H7 (cell line): ENCODE data around the gene MYO1G. TPM values are rescaled to one million over a fixed set of nuclear protein-coding genes. Genes with fewer than 3 reads are reported as not detected.

Experiments
- DNase-seq: peaks from one replicate; pipeline ENCODE4 v3.0.0; 2012
- H3K27me3 ChIP-seq: 2 replicates; pipeline ENCODE4 v1.6.0; 2011; ENCODE audit warnings: mild to moderate bottlenecking, low read length; ENCODE audit not compliant: control insufficient read depth, insufficient read depth
- H3K36me3 ChIP-seq: replicated peaks from 2 replicates; pipeline ENCODE4 v1.5.1; 2011; ENCODE audit warnings: low read length; ENCODE audit not compliant: control insufficient read depth, insufficient read depth
- H3K4me3 ChIP-seq: 2 replicates; pipeline ENCODE4 v1.5.1; 2011; ENCODE audit warnings: low read depth, mild to moderate bottlenecking, control low read depth, low read length, moderate library complexity; ENCODE audit not compliant: insufficient read depth
- total RNA-seq: library from RNA; depleted of rRNA; stranded (reverse); fragments of >200 nt; shearing (Covaris generic); gene quantifications from 2 replicates; pipeline ENCODE4 v1.2.3, GENCODE V29; 2014; rRNA removed

MYO1G gene
- total RNA-seq, 1 experiment from 2014 or later, result not detected

- H3K27me3 ChIP-seq, result no peaks in the 10 kb centered on the region
- DNase-seq, result no peak
- no peaks in the 10 kb centered on the region for H3K36me3 ChIP-seq
- no peak overlapping the region for H3K4me3 ChIP-seq
Observed at GRCh38 chr7:44930921-44931320, 47.9 kb downstream of the MYO1G start.

GRCh38 chr7:44922351-44922694 lies 56.5 kb downstream of the MYO1G start:
- H3K36me3 ChIP-seq, result no peaks in the 10 kb centered on the region
- H3K4me3 ChIP-seq, result no peak overlapping the region
- no peaks in the 10 kb centered on the region for H3K27me3 ChIP-seq
- DNase-seq, result no peak

GRCh38 chr7:44921607-44922350 lies 57.0 kb downstream of the MYO1G start:
- Histone ChIP-seq H3K27me3 (no peaks in the 10 kb centered on the region), H3K4me3 (no peak overlapping the region), H3K36me3 (no peaks in the 10 kb centered on the region)
- peak; percentile 88 for DNase-seq

- Histone ChIP-seq H3K27me3 (no peaks in the 10 kb centered on the region), H3K4me3 (no peak overlapping the region), H3K36me3 (no peaks in the 10 kb centered on the region)
- DNase-seq, result no peak
Observed at GRCh38 chr7:44920119-44920518, 58.7 kb downstream of the MYO1G start.

- Histone ChIP-seq H3K4me3 (no peak overlapping the region), H3K27me3 (no peaks in the 10 kb centered on the region), H3K36me3 (no peaks in the 10 kb centered on the region)
- DNase-seq, result no peak
Observed at GRCh38 chr7:44918029-44918428, 60.8 kb downstream of the MYO1G start.

- H3K36me3 ChIP-seq, result no peaks in the 10 kb centered on the region
- H3K27me3 ChIP-seq, result no peaks in the 10 kb centered on the region
- no peak for DNase-seq
- no peak overlapping the region for H3K4me3 ChIP-seq
Observed at GRCh38 chr7:44917465-44917864, 61.4 kb downstream of the MYO1G start.

- no peak for DNase-seq
- no peak overlapping the region for H3K4me3 ChIP-seq
- H3K36me3 ChIP-seq, result no peaks in the 10 kb centered on the region
- H3K27me3 ChIP-seq, result no peaks in the 10 kb centered on the region
Observed at GRCh38 chr7:44914992-44915607, 63.7 kb downstream of the MYO1G start.

GRCh38 chr7:44912775-44913347 lies 66.0 kb downstream of the MYO1G start:
- H3K4me3 ChIP-seq, result no peak overlapping the region
- no peaks in the 10 kb centered on the region for H3K36me3 ChIP-seq
- no peaks in the 10 kb centered on the region for H3K27me3 ChIP-seq
- peak; percentile 58 for DNase-seq

Other genes starting within 250 kb of the MYO1G start
- 16.6 and 17.9 TPM in 2 replicates for gene ZMIZ2, start 230.2 kb downstream of the MYO1G start, total RNA-seq
- 3,731 and 4,122 TPM in 2 replicates for gene PPIA, start 182.3 kb downstream of the MYO1G start, total RNA-seq
- gene H2AZ2, start 130.9 kb downstream of the MYO1G start, total RNA-seq, result 179 and 184 TPM in 2 replicates
- 7.7 and 9.3 TPM in 2 replicates for gene PURB, start 93.5 kb downstream of the MYO1G start, total RNA-seq
- gene CCM2, start 21.2 kb upstream of the MYO1G start, total RNA-seq, result 42.4 and 43.9 TPM in 2 replicates
- gene NACAD, start 110.0 kb upstream of the MYO1G start, total RNA-seq, result 1.5 and 1.7 TPM in 2 replicates
- 234 and 238 TPM in 2 replicates for gene TBRG4, start 132.7 kb upstream of the MYO1G start, total RNA-seq
- 0.11 and 0.31 TPM in 2 replicates for gene RAMP3, start 178.8 kb upstream of the MYO1G start, total RNA-seq